Osteocyte (in vitro differentiated cells): ENCODE data around the gene LDLR. TPM values are rescaled to one million over a fixed set of nuclear protein-coding genes. Genes with fewer than 3 reads are reported as not detected.
"Not testable (repeated sequence)": the region's sequence is repeated elsewhere in the genome, so short reads cannot be mapped to it uniquely, and the experiment has no call there.

ENCODE experiments used
- DNase-seq: peaks from one replicate; pipeline ENCODE4 v3.0.0; 2021; ENCODE audit warnings: mixed read lengths; ENCODE audit not compliant: unreplicated experiment; ENCODE audit errors: extremely low spot score
- H3K27ac Mint-ChIP-seq: one replicate; pipeline ENCODE4 v1.8.0; 2021; ENCODE audit warnings: mild to moderate bottlenecking, mixed read lengths; ENCODE audit not compliant: unreplicated experiment
- H3K27me3 Mint-ChIP-seq: one replicate; pipeline ENCODE4 v1.8.0; 2021; ENCODE audit warnings: mixed read lengths; ENCODE audit not compliant: unreplicated experiment
- H3K36me3 Mint-ChIP-seq: one replicate; pipeline ENCODE4 v1.8.0; 2021; ENCODE audit warnings: mixed read lengths; ENCODE audit not compliant: unreplicated experiment
- H3K4me1 Mint-ChIP-seq: one replicate; pipeline ENCODE4 v1.8.0; 2021; ENCODE audit warnings: mixed read lengths; ENCODE audit not compliant: unreplicated experiment
- H3K4me3 Mint-ChIP-seq: one replicate; pipeline ENCODE4 v1.8.0; 2021; ENCODE audit warnings: mild to moderate bottlenecking, moderate library complexity, mixed read lengths; ENCODE audit not compliant: unreplicated experiment
- H3K9me3 Mint-ChIP-seq: one replicate; pipeline ENCODE4 v1.8.0; 2021; ENCODE audit warnings: mixed read lengths; ENCODE audit not compliant: unreplicated experiment
- CTCF ChIP-seq: fragments of 200-600 bp; sonication (generic); IDR thresholded peaks from 2 replicates; pipeline ENCODE4 v1.5.0; 2021; ENCODE audit warnings: antibody characterized with exemption, mild to moderate bottlenecking, moderate library complexity
- total RNA-seq: library from RNA; stranded (reverse); gene quantifications from 2 replicates; pipeline ENCODE4 v1.2.1, GENCODE V29; 2021

LDLR gene
- total RNA-seq, 1 donor from 2014 or later, result 96.9 TPM

GRCh38 chr19:11092181-11092538 is 2.9 kb downstream of the LDLR start:
- Mint-ChIP-seq H3K27me3 (no peaks in the 10 kb centered on the region), H3K36me3 (peaks cover 7% of the 10 kb centered on the region), H3K27ac (peak overlapping the region; percentile 100), H3K9me3 (no peaks in the 10 kb centered on the region), H3K4me3 (peak overlapping the region; percentile 84), H3K4me1 (peaks cover 72% of the 10 kb centered on the region)
- TF ChIP-seq CTCF, result no peak
- no peak for DNase-seq

GRCh38 chr19:11093689-11094238 is 4.5 kb downstream of the LDLR start:
- H3K27ac Mint-ChIP-seq, result peak overlapping the region; percentile 100
- H3K36me3 Mint-ChIP-seq, result peaks cover 9% of the 10 kb centered on the region
- H3K27me3 Mint-ChIP-seq, result no peaks in the 10 kb centered on the region
- H3K4me1 Mint-ChIP-seq, result peaks cover 64% of the 10 kb centered on the region
- H3K9me3 Mint-ChIP-seq, result no peaks in the 10 kb centered on the region
- DNase-seq, result no peak
- no peak overlapping the region for H3K4me3 Mint-ChIP-seq
- TF ChIP-seq CTCF, result no peak

GRCh38 chr19:11094520-11094894 is 5.2 kb downstream of the LDLR start:
- TF ChIP-seq CTCF, result no peak
- Mint-ChIP-seq H3K4me3 (peak overlapping the region; percentile 26), H3K36me3 (peaks cover 14% of the 10 kb centered on the region), H3K9me3 (peaks cover 4% of the 10 kb centered on the region), H3K4me1 (peaks cover 63% of the 10 kb centered on the region), H3K27ac (peak overlapping the region; percentile 95), H3K27me3 (no peaks in the 10 kb centered on the region)
- DNase-seq, result no peak

GRCh38 chr19:11096210-11096841 is 7.1 kb downstream of the LDLR start:
- peak; percentile 91 for DNase-seq
- Mint-ChIP-seq H3K4me1 (peaks cover 66% of the 10 kb centered on the region), H3K36me3 (peaks cover 23% of the 10 kb centered on the region), H3K27ac (peak overlapping the region; percentile 95), H3K4me3 (peak overlapping the region; percentile 48), H3K9me3 (peaks cover 4% of the 10 kb centered on the region), H3K27me3 (no peaks in the 10 kb centered on the region)
- no peak for TF ChIP-seq CTCF

GRCh38 chr19:11097367-11097766 is 8.1 kb downstream of the LDLR start:
- not testable (repeated sequence) for DNase-seq, H3K9me3 Mint-ChIP-seq, H3K4me3 Mint-ChIP-seq, H3K27me3 Mint-ChIP-seq
- Mint-ChIP-seq H3K27ac (peak overlapping the region; percentile 95), H3K36me3 (peaks cover 23% of the 10 kb centered on the region), H3K4me1 (peaks cover 57% of the 10 kb centered on the region)
